Ovary (tissue), 9 donors: Measurements from ENCODE around the gene GNPAT. TPM values are rescaled to one million over a fixed set of nuclear protein-coding genes. Genes with fewer than 3 reads are reported as not detected.

ENCODE experiments used
- DNase-seq, 5 donors: peaks; one replicate each; pipeline ENCODE4 v3.0.0-alpha.2; 2019 to 2020
- H3K27ac ChIP-seq, 2 donors: fragments of 200-600 bp; one replicate each; pipeline versions ENCODE4 v1.5.1 to v1.8.0; 2019 to 2022
- H3K27me3 ChIP-seq: fragments of 200-600 bp; one replicate; pipeline ENCODE4 v1.8.0; 2022
- H3K36me3 ChIP-seq: fragments of 200-600 bp; sonication (generic); one replicate; pipeline ENCODE4 v1.5.1; 2019
- H3K4me1 ChIP-seq: one replicate; pipeline ENCODE4 v1.8.1; 2013; ENCODE audit warnings: mild to moderate bottlenecking, moderate library complexity; ENCODE audit not compliant: insufficient read depth
- H3K4me3 ChIP-seq: fragments of 200-600 bp; sonication (generic); one replicate; pipeline ENCODE4 v1.5.1; 2017
- H3K9me3 ChIP-seq, 2 donors: fragments of 200-600 bp in 1 of 2; sonication (generic) in 1 of 2; one replicate each; pipeline versions ENCODE4 v1.5.1 to v1.8.1; 2013 to 2019; ENCODE audit warnings: mild to moderate bottlenecking in 1 of 2, moderate library complexity in 1 of 2
- CTCF ChIP-seq, 3 donors: fragments of 450-650 bp in 2 of 3; fragments of 200-600 bp in 1 of 3; IDR thresholded peaks; one replicate each; pipeline versions ENCODE4 v1.5.1 to v1.8.0; 2016 to 2022; ENCODE audit warnings: antibody characterized with exemption in 3 of 3, mild to moderate bottlenecking in 1 of 3
- EP300 ChIP-seq: sonication (generic); formaldehyde crosslinking; IDR thresholded peaks from one replicate; pipeline ENCODE4 v1.6.1; 2017; ENCODE audit warnings: antibody characterized with exemption
- POLR2A ChIP-seq: fragments of 450-650 bp; IDR thresholded peaks from one replicate; pipeline ENCODE4 v1.6.1; 2017; ENCODE audit warnings: antibody characterized with exemption, mild to moderate bottlenecking, moderate library complexity
- WGBS, 3 donors: extraction: QIAGEN DNeasy Blood & Tissue Kit in 1 of 3; methylation state at CpG; one replicate each; pipeline versions ENCODE4 v1.1.5 to v1.1.7; 2013 to 2017; 5-methylcytosine and 5-hydroxymethylcytosine counted together
- intact Hi-C, 4 donors: fragments of 100-400 bp; cut with DNase I; formaldehyde crosslinking; loops; one replicate each; pipeline versions ENCODE4 v1.11.0 to v1.15.1; 2022 to 2023
- polyA plus RNA-seq, 2 donors: library from polyadenylated mRNA; stranded (reverse); fragments of 200-250 nt in 1 of 2; fragments of 350-450 nt in 1 of 2; fragmentation: Illumina TruSeq in 1 of 2; extraction: RNeasy Lipid Tissue Mini Kit (QIAGEN cat#74804) in 1 of 2; gene quantifications; one replicate each; pipeline ENCODE4 v1.2.3, GENCODE V29; 2013 to 2014
- total RNA-seq, 7 donors: library from RNA; depleted of rRNA in 2 of 7; stranded (reverse); fragments of >200 nt in 2 of 7; fragmentation: NEBNext Ultra II Directional in 3 of 7; extraction: Animal tissue kit (Norgen Biotek cat#: 25700) in 3 of 7; gene quantifications; one replicate each; pipeline versions ENCODE4 v1.1.0 to v1.2.4, GENCODE V29; 2016 to 2023
- donor health status: DM: no; HTN: no; CAD: no; lungs with moderate emphysema.
- donor health status: DM: no; HTN: no; CAD: no.
- donor health status: Bipolar disorder and iron deficiency.
- donor health status: DM: yes; HTN: yes; CAD: no.
- donor health status: DM: no; HTN: no; CAD: no.
- donor health status: DM: yes; HTN: yes; CAD: no.

GNPAT gene
- total and polyA plus RNA-seq, 9 donors: 22.5 to 35.3 (median 30.2) TPM

GRCh38 chr1:231200388-231201031, 40.5 kb upstream of the GNPAT start:
- Histone ChIP-seq H3K27ac (no peak overlapping the region), H3K4me1 (no peaks in the 10 kb centered on the region), H3K4me3 (no peak overlapping the region), H3K36me3 (no peaks in the 10 kb centered on the region), H3K27me3 (no peaks in the 10 kb centered on the region), H3K9me3 (no peaks in the 10 kb centered on the region)
- TF ChIP-seq CTCF (IDR thresholded peaks at IDR 0.05): no peak
- TF ChIP-seq POLR2A: no peak
- TF ChIP-seq EP300: no peak
- 26 to 32% (median 29%) methylated on average over 8 of the region's 8 CpGs for WGBS, 3 donors
- DNase-seq: no peak
- intact Hi-C loops: no loop called here

- Histone ChIP-seq H3K9me3 (no peaks in the 10 kb centered on the region), H3K4me1 (no peaks in the 10 kb centered on the region), H3K36me3 (no peaks in the 10 kb centered on the region), H3K4me3 (no peak overlapping the region), H3K27ac (no peak overlapping the region), H3K27me3 (no peaks in the 10 kb centered on the region)
- no peak for DNase-seq
- TF ChIP-seq EP300 (no peak), CTCF (IDR thresholded peaks at IDR 0.05) (no peak), POLR2A (no peak)
- WGBS, 3 donors: 68 to 70% (median 70%) methylated on average over 16 of the region's 16 CpGs
- intact Hi-C loops: no loop called here
These were observed 39.5 kb upstream of the GNPAT start for GRCh38 chr1:231201375-231201978.

- intact Hi-C loops: no loop called here
- H3K27me3 ChIP-seq: no peaks in the 10 kb centered on the region
- TF ChIP-seq EP300 (no peak), CTCF (IDR thresholded peaks at IDR 0.05) (no peak), POLR2A (no peak)
- WGBS, 3 donors: 46 to 54% (median 51%) methylated on average over 5 of the region's 5 CpGs
- DNase-seq: no peak
- no peaks in the 10 kb centered on the region for H3K9me3 ChIP-seq
- no peaks in the 10 kb centered on the region for H3K4me1 ChIP-seq
- H3K27ac ChIP-seq: no peak overlapping the region
- H3K36me3 ChIP-seq: no peaks in the 10 kb centered on the region
- no peak overlapping the region for H3K4me3 ChIP-seq
These were observed 38.9 kb upstream of the GNPAT start for GRCh38 chr1:231201979-231202633.

GRCh38 chr1:231203259-231204057, 37.6 kb upstream of the GNPAT start:
- DNase-seq: no peak
- H3K27me3 ChIP-seq: no peaks in the 10 kb centered on the region
- H3K27ac ChIP-seq: no peak overlapping the region
- no peak overlapping the region for H3K4me3 ChIP-seq
- TF ChIP-seq POLR2A: no peak
- no peak for TF ChIP-seq EP300
- no peak for TF ChIP-seq CTCF (IDR thresholded peaks at IDR 0.05)
- intact Hi-C loops: no loop called here
- no peaks in the 10 kb centered on the region for H3K4me1 ChIP-seq
- no peaks in the 10 kb centered on the region for H3K36me3 ChIP-seq
- no peaks in the 10 kb centered on the region for H3K9me3 ChIP-seq
- 81 to 89% (median 86%) methylated on average over 20 to 21 of the region's 21 CpGs for WGBS, 3 donors
